SHP77 (cell line): ENCODE data around the gene RUNX1.

ENCODE experiments used
- DNase-seq, 2 experiments: peaks; one replicate each; lab custom pipeline; 2025; lab: John Stamatoyannopoulos, UW

Gene RUNX1

GRCh38 chr21:35048706-35049617, at the start of gene RUNX1:
RUNX1 (minus strand) TSS chr21:35049302.
- DNase-seq = no peak

DNA sequence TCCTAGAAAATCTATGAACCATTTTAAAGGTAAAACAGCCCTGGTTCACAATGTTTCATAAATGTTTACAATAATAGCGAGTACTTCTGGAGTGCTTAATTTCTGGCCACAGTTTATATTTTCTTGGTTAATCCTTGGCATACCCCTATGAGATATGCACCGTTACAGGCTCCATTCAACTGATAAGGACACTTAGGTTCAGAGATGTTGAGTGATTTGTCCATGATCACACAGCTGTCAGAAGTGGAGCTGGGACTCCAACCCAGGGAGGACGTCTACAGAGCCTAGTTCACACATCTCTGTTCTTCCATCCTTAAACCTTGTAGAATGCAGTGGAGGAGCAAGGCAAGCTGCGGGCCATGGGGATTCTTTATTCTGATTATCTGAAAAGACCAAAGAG, 48.4 kb upstream of the RUNX1 start:
- no peak for DNase-seq

GRCh38 chr21:35096959-35097358, 47.9 kb upstream of the RUNX1 start:
- no peak for DNase-seq

- no peak for DNase-seq
Measured at GRCh38 chr21:35095859-35096291, 46.8 kb upstream of the RUNX1 start.

DNA sequence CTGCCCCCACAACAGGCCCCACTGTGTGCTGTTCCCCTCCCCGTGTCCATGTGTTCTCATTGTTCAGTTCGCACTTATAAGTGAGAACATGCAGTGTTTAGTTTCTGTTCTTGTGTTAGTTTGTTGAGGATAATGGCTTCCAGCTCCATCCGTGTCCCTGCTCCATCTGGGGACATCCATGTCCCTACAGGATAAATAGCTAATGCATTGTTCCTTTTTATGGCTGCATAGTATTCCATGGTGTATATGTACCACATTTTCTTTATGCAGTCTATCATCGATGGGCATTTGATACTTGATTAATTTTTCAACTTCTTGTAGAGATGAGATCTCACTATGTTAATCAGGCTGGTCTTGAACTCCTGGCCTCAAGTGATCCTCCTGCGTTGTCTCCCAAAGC, 44.4 kb upstream of the RUNX1 start:
- no peak for DNase-seq

GRCh38 chr21:35091496-35091895, 42.4 kb upstream of the RUNX1 start:
- DNase-seq = no peak

DNA sequence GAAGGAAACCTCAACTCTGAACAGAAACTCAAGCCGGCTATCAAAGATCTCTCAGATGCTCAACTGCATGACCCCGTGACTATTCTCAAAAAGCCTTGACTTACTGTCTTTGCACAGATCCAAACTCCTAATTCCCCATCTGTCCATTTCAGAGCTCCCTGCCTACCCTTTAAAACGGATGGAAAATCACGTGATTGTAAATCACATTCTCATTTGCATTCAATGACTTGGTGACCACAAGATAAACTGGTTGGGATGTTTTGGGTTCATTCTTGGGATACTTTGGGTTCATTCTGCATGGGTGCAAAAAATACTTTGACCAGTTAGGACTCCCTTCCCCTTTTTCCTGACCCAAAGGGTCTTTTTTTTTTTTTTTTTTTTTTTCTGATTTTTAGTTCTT, 41.3 kb upstream of the RUNX1 start:
- no peak for DNase-seq

- DNase-seq = no peak
Measured at GRCh38 chr21:35088319-35088771, 39.2 kb upstream of the RUNX1 start.

GRCh38 chr21:35086357-35086756, 37.3 kb upstream of the RUNX1 start:
- no peak for DNase-seq

GRCh38 chr21:35084869-35085268, 35.8 kb upstream of the RUNX1 start:
- no peak for DNase-seq

GRCh38 chr21:35083246-35083645, 34.1 kb upstream of the RUNX1 start:
- DNase-seq = no peak

GRCh38 chr21:35081861-35082260, 32.8 kb upstream of the RUNX1 start:
- DNase-seq = no peak

DNA sequence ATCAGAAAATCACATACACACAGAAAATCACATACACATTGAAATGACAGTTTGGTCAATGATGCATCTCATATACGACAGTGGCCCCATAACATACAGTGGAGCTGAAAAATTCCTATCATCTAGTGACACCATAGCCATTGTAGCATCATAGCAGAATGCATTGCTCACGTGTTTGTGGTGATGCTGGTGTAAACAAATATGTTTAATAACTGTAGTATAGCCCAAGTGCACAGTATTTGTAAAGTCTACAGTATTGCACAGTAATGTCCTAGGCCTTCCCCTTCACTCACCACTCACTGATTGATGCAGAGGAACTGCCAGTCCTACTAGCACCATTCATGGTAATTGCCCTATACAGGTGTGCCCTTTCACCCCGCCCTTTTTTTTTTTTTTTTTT, 30.1 kb upstream of the RUNX1 start:
- DNase-seq = no peak

- no peak for DNase-seq
Measured at GRCh38 chr21:35077975-35078374, 28.9 kb upstream of the RUNX1 start.

GRCh38 chr21:35077466-35077865, 28.4 kb upstream of the RUNX1 start:
- DNase-seq = no peak

DNA sequence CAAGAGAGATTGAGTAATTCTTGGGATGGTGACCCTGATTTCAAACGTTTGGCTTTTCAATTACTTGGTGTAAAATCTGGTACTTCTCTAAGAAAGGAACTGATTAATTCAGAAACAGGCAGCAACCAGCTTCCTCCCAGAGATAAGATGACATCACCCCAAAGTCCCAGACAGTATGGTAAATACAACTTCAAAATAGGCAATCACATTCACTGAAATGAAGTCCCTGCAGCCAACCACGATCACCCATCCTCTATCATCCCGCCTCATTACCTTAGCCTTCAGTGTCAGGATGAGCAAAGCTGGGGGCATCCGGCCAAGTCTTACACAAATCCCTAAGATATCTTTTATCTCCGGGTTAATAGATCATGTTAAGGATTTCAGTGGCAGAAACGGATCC, 26.4 kb upstream of the RUNX1 start:
- DNase-seq = no peak

GRCh38 chr21:35072960-35073359, 23.9 kb upstream of the RUNX1 start:
- no peak for DNase-seq

- no peak for DNase-seq
Measured at GRCh38 chr21:35072557-35072956, 23.5 kb upstream of the RUNX1 start.

DNA sequence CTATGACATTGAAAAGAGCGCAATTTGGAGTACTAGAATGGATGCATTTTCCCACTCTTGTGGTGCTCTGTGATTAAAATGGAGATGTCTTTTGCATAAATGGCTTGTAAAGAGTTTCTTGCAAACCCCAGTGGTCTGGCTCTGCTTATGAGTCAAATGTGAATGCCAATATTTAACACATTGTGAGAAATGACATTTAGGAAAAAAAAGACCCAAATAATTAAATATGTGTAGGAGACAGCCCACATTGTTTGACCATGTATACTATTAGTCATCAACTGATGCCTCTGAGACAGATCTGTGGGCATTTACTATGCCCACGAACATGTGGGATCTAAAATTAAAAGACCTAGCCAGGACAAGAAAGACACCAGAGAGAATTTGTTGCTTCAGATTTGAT, 22.2 kb upstream of the RUNX1 start:
- DNase-seq = no peak

- no peak for DNase-seq
Measured at GRCh38 chr21:35070436-35070835, 21.3 kb upstream of the RUNX1 start.

- DNase-seq = no peak
Measured at GRCh38 chr21:35066824-35067223, 17.7 kb upstream of the RUNX1 start.

GRCh38 chr21:35063428-35064172, 14.5 kb upstream of the RUNX1 start:
- no peak for DNase-seq

DNA sequence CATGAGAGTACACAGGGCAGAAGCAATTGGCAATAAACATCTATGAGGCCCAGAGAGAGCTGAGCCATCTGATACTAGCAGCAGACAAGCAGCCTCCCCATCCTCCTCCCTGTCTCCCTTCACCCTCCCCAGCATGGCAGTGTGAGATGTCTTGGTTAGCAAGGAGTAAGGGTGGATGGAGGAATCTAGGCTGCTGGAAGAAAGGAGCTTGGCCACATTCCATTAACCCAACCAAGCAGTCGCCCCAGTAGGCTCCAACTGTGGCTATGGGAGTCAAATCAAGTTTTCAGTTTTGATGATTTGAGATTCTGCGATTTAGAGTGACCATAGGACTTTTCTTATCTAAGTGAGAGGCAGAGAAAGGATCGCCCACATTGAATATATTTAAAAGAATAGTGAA, 12.9 kb upstream of the RUNX1 start:
- DNase-seq = no peak
